Right lobe of liver (tissue), 4 donors: ENCODE data around the gene TNFRSF1B.

Experiments used
- POLR2A ChIP-seq: fragments of 450-650 bp; IDR thresholded peaks from one replicate; pipeline ENCODE4 v1.6.1; 2017; ENCODE audit warnings: antibody characterized with exemption, mild to moderate bottlenecking
- TF ChIP-seq, protein P1 (sequence below), 4 donors: fragments of 200-600 bp in 3 of 4; fragments of 450-650 bp in 1 of 4; IDR thresholded peaks; one replicate each; pipeline versions ENCODE4 v1.5.1 to v1.8.0; 2016 to 2022; ENCODE audit warnings: antibody characterized with exemption in 4 of 4, mild to moderate bottlenecking in 2 of 4
- donor health status: DM: no; HTN: no; CAD: no.
- donor health status: DM: no; HTN: no; CAD: no.
- donor health status: DM: no; HTN: yes; CAD: no.

DNA sequence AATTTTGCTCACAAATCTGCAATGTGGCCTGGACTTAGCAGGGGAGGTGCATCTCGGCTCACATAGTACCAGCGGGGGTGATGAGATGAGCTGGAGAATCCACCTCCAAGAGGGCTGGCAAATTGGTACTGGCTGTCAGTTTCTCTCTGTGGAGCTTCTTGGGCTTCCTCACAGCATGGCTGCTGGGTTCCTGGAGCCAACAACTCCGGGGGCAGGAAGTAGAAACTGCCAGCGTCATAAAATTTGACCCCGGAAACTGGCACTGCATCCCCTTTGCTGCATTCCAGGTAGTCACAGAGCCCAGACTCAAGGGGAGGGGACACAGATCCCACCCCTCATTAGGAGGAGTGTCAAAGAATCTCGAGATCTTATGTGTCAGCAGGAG lies 17.0 kb upstream of the TNFRSF1B start:
- TF ChIP-seq, protein P1, sequence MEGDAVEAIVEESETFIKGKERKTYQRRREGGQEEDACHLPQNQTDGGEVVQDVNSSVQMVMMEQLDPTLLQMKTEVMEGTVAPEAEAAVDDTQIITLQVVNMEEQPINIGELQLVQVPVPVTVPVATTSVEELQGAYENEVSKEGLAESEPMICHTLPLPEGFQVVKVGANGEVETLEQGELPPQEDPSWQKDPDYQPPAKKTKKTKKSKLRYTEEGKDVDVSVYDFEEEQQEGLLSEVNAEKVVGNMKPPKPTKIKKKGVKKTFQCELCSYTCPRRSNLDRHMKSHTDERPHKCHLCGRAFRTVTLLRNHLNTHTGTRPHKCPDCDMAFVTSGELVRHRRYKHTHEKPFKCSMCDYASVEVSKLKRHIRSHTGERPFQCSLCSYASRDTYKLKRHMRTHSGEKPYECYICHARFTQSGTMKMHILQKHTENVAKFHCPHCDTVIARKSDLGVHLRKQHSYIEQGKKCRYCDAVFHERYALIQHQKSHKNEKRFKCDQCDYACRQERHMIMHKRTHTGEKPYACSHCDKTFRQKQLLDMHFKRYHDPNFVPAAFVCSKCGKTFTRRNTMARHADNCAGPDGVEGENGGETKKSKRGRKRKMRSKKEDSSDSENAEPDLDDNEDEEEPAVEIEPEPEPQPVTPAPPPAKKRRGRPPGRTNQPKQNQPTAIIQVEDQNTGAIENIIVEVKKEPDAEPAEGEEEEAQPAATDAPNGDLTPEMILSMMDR (IDR thresholded peaks at IDR 0.05), result no peak
- no peak for TF ChIP-seq POLR2A
